VCaP (cell line): ENCODE data around the gene EHD1.

ENCODE experiments used
- H3K27ac ChIP-seq: fragments of 450-650 bp; 2 replicates; pipeline ENCODE4 v1.5.1; 2017
- TF ChIP-seq, protein P1 (sequence below): fragments of 450-650 bp; conservative IDR thresholded peaks from 2 replicates; pipeline ENCODE4 v1.5.1; 2017; ENCODE audit warnings: mild to moderate bottlenecking, moderate library complexity

Gene EHD1

GRCh38 chr11:64869571-64870175 lies 8.7 kb downstream of the EHD1 start:
- TF ChIP-seq, protein P1, sequence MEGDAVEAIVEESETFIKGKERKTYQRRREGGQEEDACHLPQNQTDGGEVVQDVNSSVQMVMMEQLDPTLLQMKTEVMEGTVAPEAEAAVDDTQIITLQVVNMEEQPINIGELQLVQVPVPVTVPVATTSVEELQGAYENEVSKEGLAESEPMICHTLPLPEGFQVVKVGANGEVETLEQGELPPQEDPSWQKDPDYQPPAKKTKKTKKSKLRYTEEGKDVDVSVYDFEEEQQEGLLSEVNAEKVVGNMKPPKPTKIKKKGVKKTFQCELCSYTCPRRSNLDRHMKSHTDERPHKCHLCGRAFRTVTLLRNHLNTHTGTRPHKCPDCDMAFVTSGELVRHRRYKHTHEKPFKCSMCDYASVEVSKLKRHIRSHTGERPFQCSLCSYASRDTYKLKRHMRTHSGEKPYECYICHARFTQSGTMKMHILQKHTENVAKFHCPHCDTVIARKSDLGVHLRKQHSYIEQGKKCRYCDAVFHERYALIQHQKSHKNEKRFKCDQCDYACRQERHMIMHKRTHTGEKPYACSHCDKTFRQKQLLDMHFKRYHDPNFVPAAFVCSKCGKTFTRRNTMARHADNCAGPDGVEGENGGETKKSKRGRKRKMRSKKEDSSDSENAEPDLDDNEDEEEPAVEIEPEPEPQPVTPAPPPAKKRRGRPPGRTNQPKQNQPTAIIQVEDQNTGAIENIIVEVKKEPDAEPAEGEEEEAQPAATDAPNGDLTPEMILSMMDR, result 0 out of 2 replicates have a peak, but pooled peaks have one; percentile 21
- no peak overlapping the region for H3K27ac ChIP-seq

- TF ChIP-seq, protein P1, result no peak
- no peak overlapping the region for H3K27ac ChIP-seq
Measured at GRCh38 chr11:64868904-64869570, 9.4 kb downstream of the EHD1 start.

DNA sequence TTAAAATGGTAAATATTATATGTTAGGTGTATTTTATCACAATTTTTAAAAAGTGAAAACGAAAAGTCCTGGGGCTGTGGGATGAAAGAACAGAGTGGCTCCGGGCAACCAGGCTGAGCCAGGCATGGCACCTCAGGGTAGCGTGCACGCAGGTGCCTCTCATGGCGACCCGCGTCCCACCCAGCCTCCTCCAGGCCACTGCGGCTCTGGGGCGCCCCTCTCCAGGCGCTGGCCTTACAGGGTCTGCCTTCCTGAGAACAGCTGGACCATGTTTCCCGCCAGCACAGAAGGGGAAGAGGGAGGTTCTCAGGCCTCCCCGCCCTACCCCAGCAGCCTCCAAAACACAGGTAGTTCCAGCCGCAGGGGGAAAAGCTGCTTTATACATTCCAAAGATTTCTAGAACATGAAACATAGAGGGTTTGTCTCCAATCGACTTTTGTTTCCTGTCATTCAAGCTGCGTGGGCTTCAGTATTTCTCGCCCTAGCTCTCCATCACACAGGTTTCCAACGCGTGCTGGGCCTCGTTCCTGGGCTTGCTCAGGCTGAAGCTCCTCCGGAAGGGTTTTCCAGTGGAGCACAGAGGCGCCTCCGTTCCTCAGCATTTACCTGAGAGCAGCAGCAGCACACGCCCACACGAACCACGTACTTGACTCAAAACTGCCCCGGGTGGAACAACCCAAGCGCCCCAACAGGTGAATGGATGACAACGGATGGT lies 10.5 kb downstream of the EHD1 start:
- TF ChIP-seq, protein P1, result no peak
- H3K27ac ChIP-seq, result no peak overlapping the region

- TF ChIP-seq, protein P1, result no peak
- H3K27ac ChIP-seq, result no peak overlapping the region
Measured at GRCh38 chr11:64866173-64866491, 12.3 kb downstream of the EHD1 start.

DNA sequence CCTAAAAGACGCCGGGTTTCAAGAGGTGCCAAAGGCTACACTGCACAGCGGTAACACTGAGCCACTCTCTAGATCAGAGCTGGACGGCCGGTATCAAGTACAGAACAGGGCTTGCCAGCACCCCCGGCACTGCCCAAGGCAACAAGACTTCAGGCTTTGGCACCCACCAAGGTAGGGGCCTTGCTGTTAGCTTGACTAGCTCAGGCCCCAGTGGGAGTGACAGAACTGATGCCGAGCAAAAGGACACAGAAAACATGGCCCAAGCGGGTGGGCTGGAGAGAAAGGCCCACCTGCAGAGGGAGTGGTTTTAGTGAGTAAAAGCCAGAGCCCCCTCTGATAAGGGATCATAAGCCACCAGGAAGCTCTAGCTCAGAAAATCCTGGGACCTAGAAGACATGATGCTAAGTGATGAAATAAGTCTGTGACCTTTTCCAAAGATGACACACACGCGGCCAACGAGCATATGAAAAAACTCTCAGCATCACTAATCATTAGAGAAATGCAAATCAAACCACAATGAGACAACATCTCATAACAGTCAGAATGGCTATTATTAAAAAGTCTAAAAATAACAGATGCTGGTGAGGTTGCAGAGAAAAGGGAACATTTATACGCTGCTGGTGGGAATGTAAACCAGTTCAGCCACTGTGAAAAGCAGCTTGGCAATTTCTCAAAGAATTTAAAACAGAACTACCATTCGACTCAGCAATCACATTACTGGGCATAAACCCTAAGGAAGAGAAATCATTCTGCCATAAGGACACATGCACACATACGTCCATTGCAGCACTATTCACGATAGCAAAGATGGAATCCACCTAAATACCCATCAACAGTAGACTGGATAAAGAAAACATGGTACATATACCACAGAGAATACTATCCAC lies 12.9 kb downstream of the EHD1 start:
- TF ChIP-seq, protein P1, result no peak
- no peak overlapping the region for H3K27ac ChIP-seq

DNA sequence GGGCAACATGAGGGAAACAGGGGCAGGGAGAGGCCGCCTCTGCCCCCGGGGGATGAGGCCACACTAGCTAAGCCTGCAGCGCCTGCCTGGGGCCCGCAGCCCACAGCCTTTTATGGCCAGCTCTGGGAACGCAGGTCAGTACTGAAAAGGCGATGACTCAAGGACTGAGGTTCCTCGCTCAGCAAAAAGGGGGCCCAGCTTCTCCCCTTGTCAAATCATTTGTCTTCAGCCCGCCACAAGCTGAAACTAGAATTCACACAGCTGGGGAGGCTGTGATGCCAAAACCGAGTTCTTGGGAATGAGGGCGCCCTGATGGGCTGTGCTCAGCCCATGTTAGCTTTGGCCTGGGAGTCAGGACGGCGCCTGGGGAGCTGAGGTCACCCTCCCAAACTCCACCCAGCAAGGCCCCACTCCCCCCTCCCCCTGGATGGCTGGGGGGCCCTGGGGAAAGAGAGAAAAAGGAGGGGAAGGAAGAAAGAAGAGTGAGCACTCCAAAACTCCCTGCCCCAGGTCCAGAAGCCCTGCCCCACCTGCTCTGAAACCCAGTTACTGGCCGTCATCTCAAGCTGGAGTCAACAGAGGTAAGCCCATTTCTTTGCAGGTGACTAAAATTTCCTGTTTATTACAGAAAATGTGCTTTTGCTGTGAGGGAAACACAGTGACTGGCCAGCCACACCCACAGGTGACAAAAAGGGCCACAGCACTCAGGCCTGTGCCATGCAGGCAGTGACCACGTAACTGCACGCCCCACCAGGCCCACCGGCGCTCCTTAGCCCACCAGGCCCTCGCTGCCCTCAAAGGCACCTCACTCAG lies 13.7 kb downstream of the EHD1 start:
- no peak overlapping the region; the same call in 1 of the 2 replicates for H3K27ac ChIP-seq
- TF ChIP-seq, protein P1, result no peak
